Keratinocyte (primary cell): ENCODE data around the gene CBFA2T3. TPM values are rescaled to one million over a fixed set of nuclear protein-coding genes. Genes with fewer than 3 reads are reported as not detected.

Source experiments
- DNase-seq: peaks from one replicate; pipeline ENCODE4 v3.0.0-alpha.2; 2011; ENCODE audit warnings: low read depth, missing footprints, low spot score
- FAIRE-seq: peaks from 2 replicates; lab custom pipeline; 2011; peaks lifted over from hg19 to GRCh38; lab: Jason Lieb, UNC
- H2AFZ ChIP-seq: 2 replicates; pipeline ENCODE4 v1.6.0; 2012; ENCODE audit warnings: low read length, control low read depth, inconsistent platforms; ENCODE audit not compliant: control insufficient read depth
- H3K27ac ChIP-seq: 2 replicates; pipeline ENCODE4 v1.5.1; 2011; ENCODE audit warnings: low read length; ENCODE audit not compliant: control insufficient read depth, insufficient read depth
- H3K27me3 ChIP-seq: 3 replicates; pipeline ENCODE4 v1.6.0; 2011; ENCODE audit warnings: low read length; ENCODE audit not compliant: control insufficient read depth, insufficient read depth; ENCODE audit errors: extremely low read depth
- H3K36me3 ChIP-seq, 2 experiments: 2 replicates in 1 of 2; 3 replicates in 1 of 2; pipeline ENCODE4 v1.5.1; 2011; ENCODE audit warnings: low read length in 2 of 2, mild to moderate bottlenecking in 1 of 2; ENCODE audit not compliant: control insufficient read depth in 2 of 2, insufficient read depth in 2 of 2; ENCODE audit errors: extremely low read depth in 1 of 2
- H3K4me1 ChIP-seq: 3 replicates; pipeline ENCODE4 v1.5.1; 2011; ENCODE audit warnings: low read length; ENCODE audit not compliant: control insufficient read depth, insufficient read depth; ENCODE audit errors: extremely low read depth
- H3K4me2 ChIP-seq: 3 replicates; pipeline ENCODE4 v1.6.0; 2011; ENCODE audit warnings: low read depth, low read length; ENCODE audit not compliant: control insufficient read depth, insufficient read depth; ENCODE audit errors: extremely low read depth
- H3K4me3 ChIP-seq, 3 experiments: fragments of 200-600 bp in 1 of 3; sonication (generic) in 1 of 3; 2 replicates in 2 of 3; 3 replicates in 1 of 3; pipeline ENCODE4 v1.5.1; 2011 to 2016; ENCODE audit warnings: low read length in 3 of 3, mild to moderate bottlenecking in 3 of 3, control low read depth in 2 of 3, inconsistent platforms in 1 of 3, low read depth in 1 of 3, mixed read lengths in 1 of 3, mixed run types in 1 of 3, moderate library complexity in 1 of 3; ENCODE audit not compliant: control insufficient read depth in 2 of 3, insufficient read depth in 2 of 3; ENCODE audit errors: extremely low read depth in 1 of 3
- H3K79me2 ChIP-seq: 2 replicates; pipeline ENCODE4 v1.6.0; 2012; ENCODE audit warnings: low read length; ENCODE audit not compliant: control insufficient read depth, insufficient read depth
- H3K9ac ChIP-seq: 3 replicates; pipeline ENCODE4 v1.6.0; 2011; ENCODE audit warnings: low read length; ENCODE audit not compliant: control insufficient read depth, insufficient read depth; ENCODE audit errors: extremely low read depth
- H3K9me1 ChIP-seq: 3 replicates; pipeline ENCODE4 v1.6.0; 2011; ENCODE audit warnings: low read length; ENCODE audit not compliant: control insufficient read depth, insufficient read depth; ENCODE audit errors: extremely low read depth
- H3K9me3 ChIP-seq: 2 replicates; pipeline ENCODE4 v1.5.1; 2012; ENCODE audit warnings: low read depth, low read length; ENCODE audit not compliant: control insufficient read depth
- H4K20me1 ChIP-seq: 3 replicates; pipeline ENCODE4 v1.6.0; 2011; ENCODE audit warnings: low read length; ENCODE audit not compliant: control insufficient read depth, insufficient read depth; ENCODE audit errors: extremely low read depth
- CTCF ChIP-seq, 3 experiments: IDR thresholded peaks in 1 of 3; conservative IDR thresholded peaks in 1 of 3; optimal IDR thresholded peaks in 1 of 3; 2 replicates in 2 of 3; 3 replicates in 1 of 3; pipeline versions ENCODE3 to v1.5.1; 2011; ENCODE audit warnings: low read length in 3 of 3, mild to moderate bottlenecking in 3 of 3, moderate library complexity in 2 of 3, control low read depth in 1 of 3, inconsistent platforms in 1 of 3; ENCODE audit not compliant: insufficient read depth in 2 of 3; ENCODE audit errors: extremely low read depth in 1 of 3
- EZH2 ChIP-seq: IDR thresholded peaks from one replicate; pipeline ENCODE4 v1.6.1; 2012; ENCODE audit warnings: inconsistent platforms, mild to moderate bottlenecking, low read length, moderate library complexity
- dilution Hi-C: fragments of 300-500 bp; cut with MboI; formaldehyde crosslinking; loops from one replicate; pipeline ENCODE4 v1.7.0; 2020; ENCODE audit warnings: low sequenced_read_pairs; ENCODE audit not compliant: extremely low pct_ligation_motif_present
- polyA plus RNA-seq, 5 experiments: library from polyadenylated mRNA; depleted of rRNA in 3 of 5; stranded (reverse) in 3 of 5; stranded (forward) in 1 of 5; unstranded in 1 of 5; fragments of >200 nt; gene quantifications; 1 replicate in 1 of 5; 2 replicates in 3 of 5; 3 replicates in 1 of 5; pipeline versions ENCODE4 v1.2.1 to v1.2.3, GENCODE V29; 2011 to 2012; ENCODE audit warnings: missing spikeins in 2 of 5, low read depth in 1 of 5, low replicate concordance in 1 of 5

The CBFA2T3 gene
- polyA plus RNA-seq, 1 donor (not counting 4 experiments of a cell fraction or from before 2014, with no cell fraction given), result 0.08 TPM

- Histone ChIP-seq H3K9ac (no peak overlapping the region), H3K79me2 (no peaks in the 10 kb centered on the region), H3K4me1 (no peaks in the 10 kb centered on the region), H3K27me3 (peaks cover 13% of the 10 kb centered on the region), H3K9me3 (no peaks in the 10 kb centered on the region), H4K20me1 (no peaks in the 10 kb centered on the region), H3K9me1 (no peaks in the 10 kb centered on the region), H2AFZ (no peak overlapping the region), H3K4me2 (no peak overlapping the region), H3K36me3 (no peaks in the 10 kb centered on the region), H3K4me3 (no peak overlapping the region), H3K27ac (no peak overlapping the region)
- FAIRE-seq, result no peak
- TF ChIP-seq EZH2 (no peak), CTCF (optimal IDR thresholded peaks at IDR 0.05 in 1 of 3, IDR thresholded peaks at IDR 0.05 in 1 of 3, conservative IDR thresholded peaks at IDR 0.05 in 1 of 3; ENCODE audit: extremely low read depth in 1 of 3, insufficient read depth in 2 of 3, low read length in 3 of 3) (no peak)
- dilution Hi-C loops, result no loop called here
- no peak for DNase-seq
These were observed 30.6 kb upstream of the CBFA2T3 start for GRCh38 chr16:89007371-89008249.

GRCh38 chr16:89006036-89006752, 29.2 kb upstream of the CBFA2T3 start:
- TF ChIP-seq EZH2 (no peak), CTCF (optimal IDR thresholded peaks at IDR 0.05 in 1 of 3, IDR thresholded peaks at IDR 0.05 in 1 of 3, conservative IDR thresholded peaks at IDR 0.05 in 1 of 3; ENCODE audit: extremely low read depth in 1 of 3, insufficient read depth in 2 of 3, low read length in 3 of 3) (no peak)
- H3K4me2 ChIP-seq, result no peak overlapping the region
- H3K4me3 ChIP-seq, result no peak overlapping the region
- H3K79me2 ChIP-seq, result no peaks in the 10 kb centered on the region
- H3K36me3 ChIP-seq, result no peaks in the 10 kb centered on the region
- H3K4me1 ChIP-seq, result no peaks in the 10 kb centered on the region
- no peak overlapping the region for H2AFZ ChIP-seq
- no peak overlapping the region for H3K9ac ChIP-seq
- H3K9me1 ChIP-seq, result no peaks in the 10 kb centered on the region
- H3K9me3 ChIP-seq, result no peaks in the 10 kb centered on the region
- no peak for FAIRE-seq
- H4K20me1 ChIP-seq, result no peaks in the 10 kb centered on the region
- no peak overlapping the region for H3K27ac ChIP-seq
- no peak for DNase-seq
- peaks cover 18% of the 10 kb centered on the region for H3K27me3 ChIP-seq
- dilution Hi-C loops, result no loop called here
